PC-9 (cell line): ENCODE data around the gene RINL.

Experiments used
- EZH2 ChIP-seq: fragments of 200-600 bp; sonication (generic); IDR thresholded peaks from 2 replicates; pipeline ENCODE4 v1.8.0; 2017; ENCODE audit warnings: antibody characterized with exemption, low read depth
- TF ChIP-seq, protein P1 (sequence below): fragments of 200-600 bp; sonication (generic); conservative IDR thresholded peaks from 2 replicates; pipeline ENCODE4 v1.6.1; 2017; ENCODE audit warnings: mixed run types, antibody characterized with exemption, mild to moderate bottlenecking, moderate library complexity

GRCh38 chr19:38901683-38902082 lies 23.6 kb upstream of the RINL start:
- TF ChIP-seq, protein P1, sequence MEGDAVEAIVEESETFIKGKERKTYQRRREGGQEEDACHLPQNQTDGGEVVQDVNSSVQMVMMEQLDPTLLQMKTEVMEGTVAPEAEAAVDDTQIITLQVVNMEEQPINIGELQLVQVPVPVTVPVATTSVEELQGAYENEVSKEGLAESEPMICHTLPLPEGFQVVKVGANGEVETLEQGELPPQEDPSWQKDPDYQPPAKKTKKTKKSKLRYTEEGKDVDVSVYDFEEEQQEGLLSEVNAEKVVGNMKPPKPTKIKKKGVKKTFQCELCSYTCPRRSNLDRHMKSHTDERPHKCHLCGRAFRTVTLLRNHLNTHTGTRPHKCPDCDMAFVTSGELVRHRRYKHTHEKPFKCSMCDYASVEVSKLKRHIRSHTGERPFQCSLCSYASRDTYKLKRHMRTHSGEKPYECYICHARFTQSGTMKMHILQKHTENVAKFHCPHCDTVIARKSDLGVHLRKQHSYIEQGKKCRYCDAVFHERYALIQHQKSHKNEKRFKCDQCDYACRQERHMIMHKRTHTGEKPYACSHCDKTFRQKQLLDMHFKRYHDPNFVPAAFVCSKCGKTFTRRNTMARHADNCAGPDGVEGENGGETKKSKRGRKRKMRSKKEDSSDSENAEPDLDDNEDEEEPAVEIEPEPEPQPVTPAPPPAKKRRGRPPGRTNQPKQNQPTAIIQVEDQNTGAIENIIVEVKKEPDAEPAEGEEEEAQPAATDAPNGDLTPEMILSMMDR = no peak
- no peak for TF ChIP-seq EZH2
